Measurements from ENCODE around the gene PANK3. TPM values are rescaled to one million over a fixed set of nuclear protein-coding genes. Genes with fewer than 3 reads are reported as not detected.

Gene PANK3
- total RNA-seq, 4 donors from 2014 or later: 24.9 to 40.1 (median 35.4) TPM

GRCh38 chr5:168553377-168554130, 25.6 kb downstream of the PANK3 start:
- DNase-seq: no peak
- no peaks in the 10 kb centered on the region for H3K9me3 ChIP-seq
- peaks cover 0 to 80% (median 0%) of the 10 kb centered on the region in 3 donors for H3K36me3 ChIP-seq
- no peak overlapping the region for H3K4me3 ChIP-seq
- 78 to 79% methylated on average over 2 of the region's 2 CpGs for WGBS, 2 donors
- intact Hi-C loops (cut with DNase I): no loop called here
- no peak for TF ChIP-seq POLR2A (IDR thresholded peaks at IDR 0.05)
- TF ChIP-seq CTCF (IDR thresholded peaks at IDR 0.05): no peak
- H3K27me3 ChIP-seq: no peaks in the 10 kb centered on the region
- H3K27ac ChIP-seq: no peak overlapping the region
- H3K4me1 ChIP-seq: no peaks in the 10 kb centered on the region

- no peak overlapping the region for H3K4me3 ChIP-seq
- DNase-seq: no peak
- no peaks in the 10 kb centered on the region for H3K27me3 ChIP-seq
- H3K4me1 ChIP-seq: no peaks in the 10 kb centered on the region
- no peak overlapping the region for H3K27ac ChIP-seq
- H3K9me3 ChIP-seq: no peaks in the 10 kb centered on the region
- TF ChIP-seq POLR2A (IDR thresholded peaks at IDR 0.05): no peak
- TF ChIP-seq CTCF (IDR thresholded peaks at IDR 0.05): no peak
- peaks cover 0 to 79% (median 0%) of the 10 kb centered on the region in 3 donors for H3K36me3 ChIP-seq
- intact Hi-C loops (cut with DNase I): no loop called here
- WGBS, 2 donors: 18 to 42% methylated on average over 1 of the region's 1 CpG
Observed at GRCh38 chr5:168552146-168552545, 27.0 kb downstream of the PANK3 start.

- intact Hi-C loops (cut with DNase I): no loop called here
- Histone ChIP-seq H3K27ac (no peak overlapping the region), H3K27me3 (no peaks in the 10 kb centered on the region), H3K4me1 (no peaks in the 10 kb centered on the region), H3K4me3 (no peak overlapping the region), H3K36me3 (peaks cover 0 to 79% (median 0%) of the 10 kb centered on the region in 3 donors), H3K9me3 (no peaks in the 10 kb centered on the region)
- no peak for DNase-seq
- TF ChIP-seq POLR2A (IDR thresholded peaks at IDR 0.05) (no peak), CTCF (IDR thresholded peaks at IDR 0.05) (no peak)
Observed at GRCh38 chr5:168550656-168551055, 28.5 kb downstream of the PANK3 start.

- no peaks in the 10 kb centered on the region for H3K4me1 ChIP-seq
- peaks cover 0 to 69% (median 0%) of the 10 kb centered on the region in 3 donors for H3K36me3 ChIP-seq
- WGBS, 2 donors: 96 to 98% methylated on average over 7 of the region's 7 CpGs
Observed at GRCh38 chr5:168549554-168549953, 29.6 kb downstream of the PANK3 start.

More at GRCh38 chr5:168549554-168549953, 29.6 kb downstream of the PANK3 start:
- Histone ChIP-seq H3K4me3 (no peak overlapping the region), H3K27ac (no peak overlapping the region), H3K27me3 (no peaks in the 10 kb centered on the region), H3K9me3 (no peaks in the 10 kb centered on the region)
- no peak for DNase-seq
- TF ChIP-seq POLR2A (IDR thresholded peaks at IDR 0.05) (no peak), CTCF (IDR thresholded peaks at IDR 0.05) (no peak)
- intact Hi-C loops (cut with DNase I): no loop called here

Data from esophagus squamous epithelium (tissue), 5 donors.